Measurements from ENCODE around the gene ZC2HC1C. TPM values are rescaled to one million over a fixed set of nuclear protein-coding genes. Genes with fewer than 3 reads are reported as not detected.

The ZC2HC1C gene
- total and polyA plus RNA-seq, 2 of the 13 experiments (the other 11 are each of a cell fraction or from before 2014, with no cell fraction given), result 3.3 to 3.5 TPM

DNA sequence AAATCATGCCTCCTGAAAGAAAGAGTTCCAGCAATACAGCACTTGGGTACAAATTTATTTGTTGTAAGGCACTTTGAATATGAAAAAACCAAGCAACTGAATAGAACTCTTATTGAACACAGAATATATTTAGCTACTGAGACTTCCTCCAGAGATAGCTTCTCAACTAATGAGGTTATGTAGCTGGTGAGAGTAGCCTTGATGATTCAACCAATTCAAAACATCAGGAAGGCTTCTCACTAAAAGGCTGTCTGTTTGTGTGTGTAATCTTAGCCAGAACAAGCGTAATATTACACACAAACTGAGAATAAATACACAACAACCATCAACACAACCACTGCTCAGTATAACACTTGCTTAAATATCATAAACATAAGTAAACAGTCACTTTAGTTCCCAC, 46.3 kb upstream of the ZC2HC1C start:
- H3K36me3 ChIP-seq (replicated peaks in 1 of 2; ENCODE audit: control insufficient read depth in 1 of 2, insufficient read depth in 2 of 2, low read length in 2 of 2), result peaks cover 8 to 48% of the 10 kb centered on the region in 2 experiments
- H3K9ac ChIP-seq (ENCODE audit: insufficient read depth, low read depth, low read length), result no peak overlapping the region
- no peak for DNase-seq (ENCODE audit: low spot score)
- no peaks in the 10 kb centered on the region for H4K20me1 ChIP-seq (ENCODE audit: insufficient read depth, low read length)
- no peak overlapping the region for H2AFZ ChIP-seq (ENCODE audit: low read length)
- H3K9me3 ChIP-seq (ENCODE audit: low read length), result no peaks in the 10 kb centered on the region
- ChIA-PET POLR2A (interaction anchor here (1.3 to 1.9 kb wide), 2 partner anchors 47 to 71 kb away, joined by 4 to 5 read pairs; partner anchors contain the start of gene ZC2HC1C), CTCF (ENCODE audit: low intra/inter-chr PET ratio, low total read pairs) (no interaction called here)
- in situ Hi-C loops (cut with HindIII; ENCODE audit: extremely low pct_ligation_motif_present, low pct_unique_long_range_greater_than_20kb) (no loop called here), intact Hi-C loops (cut with micrococcal nuclease; ENCODE audit: unreplicated experiment) (loop anchor here (2.0 kb wide), 1 partner anchor 76 kb away; no protein-coding TSS in a partner anchor)
- H3K27ac ChIP-seq (ENCODE audit: extremely low read length, insufficient read depth, low read length), result no peak overlapping the region
- H3K79me2 ChIP-seq (ENCODE audit: insufficient read depth, low read length), result no peaks in the 10 kb centered on the region
- no peaks in the 10 kb centered on the region; a peak in 1 of 5 replicates for H3K27me3 ChIP-seq (ENCODE audit: control insufficient read depth in 1 of 2, insufficient read depth in 2 of 2, low read length in 2 of 2)
- H3K4me3 ChIP-seq (replicated peaks in 1 of 3; ENCODE audit: insufficient read depth in 1 of 3, low read depth in 2 of 3, low read length in 3 of 3), result no peak overlapping the region
- ATAC-seq, result no peak
- no peaks in the 10 kb centered on the region for H3K4me1 ChIP-seq (ENCODE audit: insufficient read depth, low read length)
- no TSS peak for BruUV-seq (replicated peaks)
- FAIRE-seq, result no peak
- H3K4me2 ChIP-seq (ENCODE audit: low read depth, low read length), result no peak overlapping the region
- 94% methylated on average over 1 of the region's 1 CpG for WGBS (ENCODE audit: low lambda C conversion rate)
- TF ChIP-seq CEBPG (CRISPR knock-in tag; IDR thresholded peaks at IDR 0.05), result no peak
- TF ChIP-seq HDAC6 (IDR thresholded peaks at IDR 0.05; ENCODE audit: low read depth, low read length), result no peak
- no peak for TF ChIP-seq NFIC (IDR thresholded peaks at IDR 0.05; ENCODE audit: low read length)
- TF ChIP-seq ZBTB40 (IDR thresholded peaks at IDR 0.05), result no peak
- no peak for TF ChIP-seq ZBTB40 (CRISPR knock-in tag; IDR thresholded peaks at IDR 0.05)
- no peak for TF ChIP-seq SIN3A (IDR thresholded peaks at IDR 0.05; ENCODE audit: borderline replicate concordance, low read depth, low read length)
- no peak for TF ChIP-seq TFE3 (CRISPR knock-in tag; IDR thresholded peaks at IDR 0.05)
- no peak for TF ChIP-seq HNRNPH1 (optimal IDR thresholded peaks at IDR 0.05; ENCODE audit: low read depth, low read length)
- no peak for TF ChIP-seq ZNF333 (CRISPR knock-in tag; IDR thresholded peaks at IDR 0.05; ENCODE audit: borderline replicate concordance)
- no peak for TF ChIP-seq SMC3 (IDR thresholded peaks at IDR 0.05; ENCODE audit: low read length)
- TF ChIP-seq ZNF30 (CRISPR knock-in tag; IDR thresholded peaks at IDR 0.05), result no peak
